Measurements from ENCODE around the gene MYL3. TPM values are rescaled to one million over a fixed set of nuclear protein-coding genes. Genes with fewer than 3 reads are reported as not detected.

MYL3 gene
- total RNA-seq, result not detected in 2 replicates

DNA sequence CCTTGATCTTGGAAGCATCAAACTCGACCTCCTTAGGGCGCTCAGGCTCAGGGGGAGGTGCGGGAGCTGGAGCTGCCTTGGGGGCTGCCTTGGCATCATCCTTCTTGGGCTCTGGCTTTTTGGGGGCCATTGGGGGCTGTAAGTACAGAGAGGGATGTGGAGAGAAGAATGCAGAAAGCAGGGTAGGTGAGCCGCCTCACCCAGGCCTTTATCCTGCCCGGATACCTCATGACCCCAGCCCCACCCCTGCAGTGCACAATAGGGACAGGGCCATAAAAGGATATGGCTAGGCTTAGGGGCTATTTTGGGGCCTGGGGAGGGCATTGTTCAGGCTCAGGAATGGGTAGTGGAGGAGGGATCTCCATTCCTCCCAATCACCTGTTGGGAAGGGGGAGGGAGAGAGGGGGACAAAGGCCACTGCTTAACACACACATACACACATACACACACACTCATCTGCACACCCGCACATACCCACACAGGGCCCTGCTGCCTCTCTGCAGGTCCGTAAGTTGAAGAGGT lies at the start of gene MYL3:
Gene MYL3 (minus strand): TSS at position 184 of the 522 bp plus-strand sequence. CDS start 54 bp downstream, at position 130.

DNA sequence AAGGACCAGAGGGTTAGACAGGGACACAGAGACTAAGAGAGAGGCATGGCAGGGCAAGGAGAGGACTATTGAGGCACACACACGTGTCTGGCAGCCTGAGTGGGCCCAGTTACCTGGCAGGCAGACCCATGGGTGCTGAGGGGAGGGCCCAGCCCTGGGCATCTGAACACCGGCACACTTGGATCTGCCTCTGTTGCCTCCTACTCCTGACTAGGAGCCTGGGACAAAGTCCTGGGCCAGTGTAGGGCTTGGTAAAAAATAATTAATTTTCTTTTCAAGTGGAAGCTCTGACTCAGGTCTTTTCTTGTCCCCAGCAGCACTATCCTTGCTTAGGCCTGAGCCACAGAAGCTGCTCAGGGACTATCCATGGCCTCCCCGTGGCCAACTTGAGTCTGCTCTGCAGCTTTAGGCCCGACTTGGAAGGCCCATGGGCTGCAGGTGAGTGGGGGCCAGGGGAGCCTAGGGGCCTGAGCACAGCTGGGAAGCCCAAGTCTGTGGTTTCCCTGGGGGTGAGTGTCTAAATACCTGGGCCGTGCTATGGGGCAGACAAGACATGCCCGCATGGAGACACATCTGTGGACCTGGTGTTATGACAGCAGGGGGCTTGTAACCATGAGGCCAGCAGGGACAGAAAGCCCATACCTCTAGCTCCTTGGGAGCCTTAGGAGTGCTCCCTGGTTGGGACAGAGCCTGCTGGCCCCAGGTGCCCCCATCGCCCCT lies 14.3 kb upstream of the MYL3 start, which contains the start of gene PTH1R:
Gene PTH1R (plus strand): TSS at position 316 of the 720 bp plus-strand sequence. CDS start 5,839 bp downstream, outside the sequence.

Other genes with a start within 250 kb of the MYL3 start
- gene ALS2CL, start 169.8 kb downstream of the MYL3 start, total RNA-seq, result 8.8 and 11.1 TPM in 2 replicates
- gene TMIE, start 162.1 kb downstream of the MYL3 start, total RNA-seq, result under 0.01 TPM in 1 of 2 replicates, not detected in the other
- gene PRSS50, start 145.6 kb downstream of the MYL3 start, total RNA-seq, result not detected in 2 replicates
- 0.48 and 0.65 TPM in 2 replicates for gene PTH1R, start 14.3 kb upstream of the MYL3 start, total RNA-seq
- 29.1 and 31.0 TPM in 2 replicates for gene CCDC12, start 113.3 kb upstream of the MYL3 start, total RNA-seq
- 43.8 and 43.9 TPM in 2 replicates for gene NBEAL2, start 116.2 kb upstream of the MYL3 start, total RNA-seq

Measured in vein endothelial cell (primary cell).